SK-MEL-5 (cell line): Measurements from ENCODE around the gene TSR3. TPM values are rescaled to one million over a fixed set of nuclear protein-coding genes. Genes with fewer than 3 reads are reported as not detected.
A peak's percentile ranks its signal among the peaks of the same experiment; 100 is the strongest.

Experiments
- DNase-seq: peaks from one replicate; pipeline ENCODE4 v3.0.0-alpha.2; 2016; ENCODE audit warnings: low read depth, low spot score
- in situ Hi-C: cut with HindIII; loops from 2 replicates; pipeline ENCODE4 v1.10.0; 2016; ENCODE audit warnings: low sequenced_read_pairs, high pct_unique_total_duplicates, low pct_unique_long_range_greater_than_20kb
- total RNA-seq: library from RNA; depleted of rRNA; stranded (reverse); fragments of >200 nt; shearing (Covaris generic); gene quantifications from 2 replicates; pipeline ENCODE4 v1.2.3, GENCODE V29; 2014; rRNA removed

The TSR3 gene
- total RNA-seq, 1 experiment from 2014 or later: 68.1 TPM

DNA sequence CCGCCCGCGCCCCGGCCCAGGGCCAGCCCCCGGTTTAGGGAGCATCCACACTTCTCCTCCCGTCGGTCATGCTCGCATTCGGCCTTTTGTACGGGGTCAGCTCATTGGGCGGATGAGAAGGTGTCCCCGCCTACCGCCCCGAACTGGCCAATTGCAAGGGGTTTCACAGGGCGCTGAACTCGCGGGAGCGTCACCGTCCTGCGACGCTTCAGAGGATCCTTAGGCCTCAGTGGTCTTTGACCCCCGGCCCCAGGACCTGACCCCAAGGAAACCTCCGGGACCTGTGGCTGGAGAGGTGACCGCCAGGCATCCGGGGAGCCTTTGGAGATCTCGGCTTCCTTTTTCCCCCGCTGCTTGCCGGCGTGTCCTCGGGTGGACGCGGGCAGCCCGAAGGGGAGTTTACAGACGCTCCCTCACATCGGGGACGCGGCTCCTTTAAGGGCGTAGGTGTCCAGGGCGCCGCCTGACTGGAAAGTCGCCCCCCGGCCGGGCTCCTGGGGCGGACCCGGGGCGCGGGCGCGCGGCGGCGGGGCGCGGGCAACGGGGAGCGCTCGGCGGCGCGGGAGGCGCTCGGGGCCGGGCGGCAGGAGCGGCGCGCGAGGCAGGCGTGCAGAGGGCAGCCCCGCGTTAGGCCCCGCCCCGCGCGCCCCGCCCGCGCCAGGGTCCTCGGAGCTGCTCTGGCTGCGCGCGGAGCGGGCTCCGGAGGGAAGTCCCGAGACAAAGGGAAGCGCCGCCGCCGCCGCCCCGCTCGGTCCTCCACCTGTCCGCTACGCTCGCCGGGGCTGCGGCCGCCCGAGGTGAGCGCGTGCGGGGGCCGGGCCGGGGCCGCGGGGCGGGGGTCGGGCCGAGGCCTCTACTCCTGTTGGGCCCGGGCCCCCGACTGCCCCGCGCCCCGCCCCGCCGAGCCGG lies 42.4 kb downstream of the TSR3 start, which contains the start of gene UBE2I:
UBE2I (plus strand) TSS at position 660 of the 909 bp plus-strand sequence. CDS start 4,395 bp downstream, outside the sequence.
- in situ Hi-C loops: no loop called here

DNA sequence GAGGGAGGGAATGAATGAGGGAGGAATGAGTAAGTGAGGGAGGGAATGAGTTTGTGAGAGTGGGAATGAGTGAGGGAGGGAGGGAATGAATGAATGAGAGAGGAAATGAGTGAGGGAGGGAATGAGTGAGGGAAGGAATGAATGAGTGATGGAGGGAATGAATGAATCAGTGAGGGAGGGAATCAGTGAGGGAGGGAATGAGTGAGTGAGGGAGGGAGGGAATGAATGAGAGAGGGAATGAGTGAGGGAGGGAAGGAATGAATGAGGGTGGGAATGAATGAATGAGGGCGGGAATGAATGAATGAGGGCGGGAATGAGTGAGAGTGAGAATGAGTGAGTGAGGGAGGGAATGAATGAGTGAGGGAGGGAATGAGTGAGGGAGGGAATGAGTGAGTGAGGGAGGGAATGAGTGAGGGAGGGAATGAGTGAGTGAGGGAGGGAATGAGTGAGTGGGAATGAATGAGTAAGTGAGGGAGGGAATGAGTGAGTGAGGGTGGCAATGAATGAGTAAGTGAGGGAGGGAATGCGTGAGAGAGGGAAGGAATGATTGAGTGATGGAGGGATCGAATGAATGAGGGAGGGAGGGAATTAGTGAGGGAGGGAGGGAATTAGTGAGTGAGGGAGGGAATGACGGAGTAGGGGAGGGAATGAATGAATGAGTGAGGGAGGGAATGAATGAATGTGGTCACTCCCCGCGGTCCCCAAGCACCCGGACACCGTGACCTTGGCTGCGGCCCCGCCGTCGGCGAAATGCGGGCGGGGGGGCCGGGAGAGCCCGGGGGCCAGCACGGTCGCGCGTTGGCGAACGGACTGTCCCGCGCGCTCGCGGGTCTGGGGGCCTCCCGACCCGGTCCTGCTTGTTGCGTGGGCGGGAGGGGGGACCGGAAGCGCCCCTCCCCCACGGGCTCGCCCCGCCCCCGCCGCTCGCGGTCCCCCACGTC lies 43.4 kb downstream of the TSR3 start:
- no peak for DNase-seq
- in situ Hi-C loops: no loop called here

More for the DNA sequence above, 42.4 kb downstream of the TSR3 start, which contains the start of gene UBE2I:
- DNase-seq: peak; percentile 96

GRCh38 chr16:1306334-1306733 lies 45.3 kb downstream of the TSR3 start:
- in situ Hi-C loops: no loop called here
- no peak for DNase-seq

- DNase-seq: no peak
- in situ Hi-C loops: no loop called here
Observed at GRCh38 chr16:1305823-1306222, 45.9 kb downstream of the TSR3 start.

DNA sequence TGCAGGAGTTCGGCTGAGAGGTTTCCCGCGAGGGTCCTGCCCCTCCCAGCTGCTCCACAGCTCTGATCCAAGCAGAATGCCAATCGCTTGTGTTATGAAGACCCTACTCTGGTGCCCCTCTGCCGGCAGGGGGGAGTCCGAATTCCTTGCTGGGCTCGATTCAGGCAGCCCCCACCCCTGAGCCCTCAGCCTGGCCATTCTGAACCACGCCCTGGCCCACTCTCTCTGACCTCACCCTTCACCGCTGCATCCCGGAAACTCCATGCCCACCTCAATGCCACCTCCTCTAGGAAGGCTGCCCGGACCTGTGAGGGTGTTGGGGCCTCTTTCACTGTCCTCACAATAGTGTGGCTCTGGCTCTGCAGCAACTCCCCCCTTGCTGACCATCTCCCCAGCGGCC lies 50.1 kb downstream of the TSR3 start:
- DNase-seq: no peak
- in situ Hi-C loops: no loop called here

DNA sequence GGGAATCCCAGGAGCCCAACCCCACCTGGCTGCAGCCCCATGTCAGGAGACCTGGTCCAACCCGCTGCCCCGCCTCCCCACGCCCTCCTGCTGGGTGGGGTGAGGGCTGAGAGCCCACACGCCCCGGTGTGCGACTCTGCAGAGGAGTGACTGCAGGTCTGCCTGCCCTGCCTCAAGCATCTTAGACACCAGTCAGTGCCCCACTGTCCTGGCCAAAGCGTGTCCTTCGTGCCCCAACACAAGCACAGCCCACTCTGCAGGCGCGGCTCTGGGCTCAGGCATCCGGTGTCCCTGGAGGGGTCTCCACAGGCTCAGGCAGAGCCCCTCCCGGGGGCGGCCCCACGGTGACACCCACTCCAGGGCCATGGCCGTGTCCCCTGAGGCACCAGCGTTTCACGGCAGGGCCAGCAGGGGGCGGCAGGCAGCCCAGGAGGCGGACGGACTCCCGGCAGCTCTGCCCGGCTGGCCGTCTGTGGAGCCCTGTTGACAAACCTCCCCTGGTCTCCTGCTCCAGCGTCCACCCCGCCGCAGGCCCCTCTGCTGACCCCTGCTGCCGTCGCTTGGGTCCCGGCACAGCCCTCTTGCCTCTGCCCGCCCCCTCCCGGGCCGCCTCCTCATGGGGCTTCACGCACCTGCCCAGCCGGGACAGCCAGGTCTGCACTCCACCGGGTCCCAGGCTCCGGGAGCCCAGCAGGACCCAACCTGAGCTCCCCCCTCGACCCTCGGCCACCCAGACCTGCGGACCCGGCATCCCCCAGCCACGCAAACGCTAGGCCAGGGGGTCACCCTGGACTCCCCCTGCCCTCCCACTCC lies 50.8 kb downstream of the TSR3 start:
- in situ Hi-C loops: no loop called here
- peak; percentile 58 for DNase-seq

DNA sequence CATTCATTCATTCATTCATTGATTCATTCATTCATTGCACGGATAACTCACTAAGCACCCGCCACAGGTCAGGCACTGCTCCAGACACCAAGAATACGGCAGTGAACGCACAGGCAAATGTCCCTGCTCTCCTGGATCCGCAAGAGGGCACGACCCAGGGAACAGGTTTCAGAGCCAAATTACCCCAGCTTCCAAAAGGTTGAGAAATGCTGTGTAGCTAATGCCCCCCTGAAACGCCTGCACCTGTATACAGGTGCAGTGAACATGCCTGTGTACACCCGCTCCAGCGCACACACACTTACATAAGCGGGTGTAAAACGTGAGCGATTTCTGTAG lies 51.8 kb downstream of the TSR3 start:
- in situ Hi-C loops: no loop called here
- DNase-seq: no peak

Other genes starting within 250 kb of the TSR3 start
- 17.4 and 17.6 TPM in 2 replicates for gene CACNA1H, start 198.8 kb downstream of the TSR3 start, total RNA-seq
- gene TPSG1, start 126.6 kb downstream of the TSR3 start, total RNA-seq: not detected in 2 replicates
- not detected in 2 replicates for gene TPSB2, start 121.7 kb downstream of the TSR3 start, total RNA-seq
- not detected in 2 replicates for gene TPSAB1, start 111.2 kb downstream of the TSR3 start, total RNA-seq
- gene TPSD1, start 95.8 kb downstream of the TSR3 start, total RNA-seq: not detected in 2 replicates
- 55.2 TPM in 2 replicates for gene UBE2I, start 42.2 kb downstream of the TSR3 start, total RNA-seq
- 1.2 and 3.0 TPM in 2 replicates for gene BAIAP3, start 18.2 kb downstream of the TSR3 start, total RNA-seq
- 102 and 110 TPM in 2 replicates for gene GNPTG, start 53 bp upstream of the TSR3 start, total RNA-seq
- 7.8 and 8.0 TPM in 2 replicates for gene UNKL, start 62.8 kb upstream of the TSR3 start, total RNA-seq
- gene UQCC4, start 68.9 kb upstream of the TSR3 start, total RNA-seq: 15.1 and 18.0 TPM in 2 replicates
- gene PERCC1, start 79.2 kb upstream of the TSR3 start, total RNA-seq: not detected in 2 replicates
- 0.40 and 1.0 TPM in 2 replicates for gene CCDC154, start 92.7 kb upstream of the TSR3 start, total RNA-seq
- 277 and 308 TPM in 2 replicates for gene CLCN7, start 123.2 kb upstream of the TSR3 start, total RNA-seq
- gene PTX4, start 137.1 kb upstream of the TSR3 start, total RNA-seq: not detected in 2 replicates
- gene TELO2, start 141.5 kb upstream of the TSR3 start, total RNA-seq: 9.5 and 9.8 TPM in 2 replicates
- not detected in 2 replicates for gene TMEM204, start 181.8 kb upstream of the TSR3 start, total RNA-seq